ENCODE measurements around the gene PRPSAP1. TPM values are rescaled to one million over a fixed set of nuclear protein-coding genes. Genes with fewer than 3 reads are reported as not detected.
A peak's percentile ranks its signal among the peaks of the same experiment; 100 is the strongest.

PRPSAP1 gene
- total RNA-seq, 1 donor from 2014 or later: 42.0 TPM

GRCh38 chr17:76383546-76384221 is 30.0 kb upstream of the PRPSAP1 start:
- peak; percentile 19 for ATAC-seq

DNA sequence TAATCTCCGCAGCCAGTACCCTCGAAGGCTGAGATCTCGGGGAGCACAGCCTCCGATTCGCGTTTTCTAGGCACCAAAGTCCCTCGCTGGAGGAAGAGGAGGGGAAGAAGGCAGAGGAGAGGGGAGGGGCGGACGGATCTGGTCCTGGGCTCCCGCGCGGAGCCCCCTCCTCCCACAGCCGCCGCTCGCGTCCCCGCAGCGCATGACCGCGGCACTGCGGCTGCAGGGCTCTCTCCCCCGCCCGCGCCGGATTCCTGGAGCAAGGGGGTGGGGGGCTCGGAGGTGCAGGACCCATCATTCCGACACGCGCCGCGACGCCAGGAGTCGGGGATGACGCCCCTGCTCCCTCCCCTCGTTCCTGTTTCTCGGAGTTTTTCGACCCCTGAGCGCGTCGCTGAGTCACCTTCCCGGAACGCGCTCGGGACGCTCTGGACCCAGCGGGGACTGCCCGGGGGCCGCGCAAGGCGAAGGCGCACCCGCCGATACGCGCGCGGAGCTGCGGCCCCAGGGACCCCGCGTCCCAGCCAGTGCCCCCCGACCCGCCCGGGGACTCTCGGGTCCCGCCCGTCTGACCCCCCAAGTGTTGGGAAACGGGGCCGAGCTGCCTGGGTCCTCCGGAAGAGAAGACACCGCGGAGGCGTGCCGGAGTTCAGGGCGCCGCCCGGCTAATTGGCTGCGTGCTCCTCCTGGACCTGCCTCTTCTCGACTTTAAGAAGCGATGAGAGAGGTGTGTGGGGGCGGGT is 29.3 kb upstream of the PRPSAP1 start:
- ATAC-seq: peak; percentile 50

DNA sequence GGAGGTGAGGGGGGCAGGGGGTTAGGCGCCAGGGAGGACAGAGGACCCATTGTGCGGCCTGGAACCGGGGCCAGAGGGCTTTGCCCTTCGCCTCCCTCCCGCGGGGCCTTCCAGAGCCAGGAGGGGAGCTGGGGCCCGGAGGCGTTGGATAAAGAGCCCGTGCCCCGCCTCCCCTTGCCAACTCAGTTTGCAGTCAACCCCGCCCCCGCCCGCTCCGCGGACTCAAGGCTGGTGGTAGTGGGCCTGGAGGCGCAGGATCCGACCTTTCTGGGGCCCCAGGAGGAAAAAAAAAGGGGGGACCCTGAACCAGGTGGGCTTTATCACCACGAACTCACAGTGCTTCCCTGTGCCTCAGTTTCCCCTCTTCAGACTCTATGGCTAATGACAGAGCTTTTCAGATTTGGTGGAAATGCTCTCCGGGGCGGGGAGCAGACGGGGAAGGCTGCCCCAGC is 28.7 kb upstream of the PRPSAP1 start:
- ATAC-seq: no peak

- ATAC-seq: no peak
Measured at GRCh38 chr17:76381633-76382350, 28.1 kb upstream of the PRPSAP1 start.

- ATAC-seq: no peak
Measured at GRCh38 chr17:76379646-76380376, 26.1 kb upstream of the PRPSAP1 start.

GRCh38 chr17:76379275-76379641 is 25.5 kb upstream of the PRPSAP1 start:
- ATAC-seq: no peak

DNA sequence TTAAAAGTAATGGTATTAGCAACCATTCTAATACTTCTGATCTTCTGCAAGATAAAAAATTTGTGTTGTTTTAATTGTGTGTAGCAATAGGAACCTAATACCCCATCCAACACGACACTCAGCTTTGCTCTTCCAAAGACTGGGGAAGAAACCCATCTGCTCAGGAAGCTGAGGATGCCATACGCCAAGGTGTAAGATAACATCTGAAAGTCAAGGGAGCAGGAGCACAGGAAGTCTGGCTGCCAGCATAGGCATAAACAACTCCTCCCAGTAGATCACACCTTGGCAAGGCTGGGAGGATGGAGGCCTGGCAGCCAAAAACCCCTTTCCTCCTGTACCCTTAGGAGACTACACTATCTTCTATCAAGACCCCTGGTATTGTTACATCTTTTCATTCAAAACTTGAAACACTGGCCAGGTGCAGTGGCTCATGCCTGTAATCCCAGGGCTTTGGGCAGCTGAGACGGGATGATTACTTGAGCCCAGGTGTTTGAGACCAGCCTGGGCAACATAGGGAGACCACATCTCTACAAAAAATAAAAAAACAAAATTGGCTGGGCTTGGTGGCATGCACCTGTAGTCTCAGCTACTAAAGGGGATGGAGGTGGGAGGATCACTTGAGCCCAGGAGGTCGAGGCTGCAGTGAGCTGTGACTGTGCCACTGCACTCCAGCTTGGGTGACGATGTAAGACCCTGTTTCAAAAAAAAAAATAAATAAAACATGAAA is 25.0 kb upstream of the PRPSAP1 start:
- ATAC-seq: no peak

GRCh38 chr17:76376318-76377133 is 22.8 kb upstream of the PRPSAP1 start:
- ATAC-seq: peak; percentile 10

GRCh38 chr17:76371656-76372628 is 18.2 kb upstream of the PRPSAP1 start:
- ATAC-seq: peak; percentile 40

- ATAC-seq: peak; percentile 71
Measured at GRCh38 chr17:76370261-76370993, 16.7 kb upstream of the PRPSAP1 start.

DNA sequence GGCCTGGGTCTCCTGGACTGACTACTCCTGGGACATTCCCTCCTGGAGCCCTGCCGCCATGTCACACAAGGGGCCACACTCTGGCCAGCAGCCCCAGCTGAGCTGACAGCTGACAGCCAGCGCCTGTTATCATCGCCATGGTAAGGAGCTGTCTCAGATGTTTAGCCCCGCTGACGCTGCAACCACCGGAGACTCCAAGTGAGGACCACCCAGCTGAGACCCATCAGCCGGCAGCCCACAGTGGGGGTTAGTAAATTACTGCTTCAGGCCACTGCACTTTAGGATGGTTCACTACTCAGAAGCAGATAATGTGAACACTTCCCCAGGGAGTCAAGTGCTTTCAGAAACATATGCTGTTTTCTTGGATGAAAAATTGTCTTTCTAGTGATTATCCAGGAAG is 16.1 kb upstream of the PRPSAP1 start:
- ATAC-seq: no peak

GRCh38 chr17:76369379-76369778 is 15.7 kb upstream of the PRPSAP1 start:
- no peak for ATAC-seq

DNA sequence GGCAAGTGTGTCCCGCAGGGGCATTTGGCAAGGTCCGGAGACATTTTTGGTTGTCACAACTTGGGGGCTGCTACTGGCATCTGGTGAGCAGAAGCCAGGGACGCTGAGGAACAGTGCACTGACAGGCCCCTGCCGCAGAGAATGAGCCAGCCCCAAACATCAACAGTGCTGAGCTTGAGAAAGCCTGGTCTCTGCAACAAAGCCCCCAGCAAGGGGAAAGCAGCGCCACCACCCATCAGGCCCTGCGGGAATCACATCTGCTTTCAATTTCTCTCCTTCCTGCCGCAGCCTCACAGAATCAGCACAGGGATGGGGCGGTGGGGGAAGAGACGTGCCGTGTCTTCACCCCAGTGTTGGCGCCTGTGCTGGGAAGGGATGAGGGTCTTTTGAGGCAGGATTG is 14.8 kb upstream of the PRPSAP1 start:
- ATAC-seq: no peak

DNA sequence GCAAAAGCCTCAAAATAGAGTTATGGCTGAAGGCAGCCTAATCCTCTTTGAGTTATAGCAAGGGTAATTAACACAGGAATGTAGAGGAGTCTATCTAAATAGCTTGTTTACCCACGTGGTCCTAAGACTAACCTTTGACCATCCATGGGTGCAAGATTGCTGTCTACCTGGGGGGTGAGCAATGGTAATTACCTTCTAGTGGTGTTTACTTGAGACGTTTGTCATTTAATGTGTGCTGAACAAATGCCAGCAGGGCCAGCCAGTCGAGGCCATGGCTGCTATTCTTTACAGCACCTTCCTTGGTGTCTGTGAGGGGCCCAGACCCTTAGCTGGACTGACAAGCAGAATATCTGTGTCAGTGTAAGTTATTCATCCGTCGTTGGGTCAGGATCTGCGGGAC is 13.9 kb upstream of the PRPSAP1 start:
- no peak for ATAC-seq

DNA sequence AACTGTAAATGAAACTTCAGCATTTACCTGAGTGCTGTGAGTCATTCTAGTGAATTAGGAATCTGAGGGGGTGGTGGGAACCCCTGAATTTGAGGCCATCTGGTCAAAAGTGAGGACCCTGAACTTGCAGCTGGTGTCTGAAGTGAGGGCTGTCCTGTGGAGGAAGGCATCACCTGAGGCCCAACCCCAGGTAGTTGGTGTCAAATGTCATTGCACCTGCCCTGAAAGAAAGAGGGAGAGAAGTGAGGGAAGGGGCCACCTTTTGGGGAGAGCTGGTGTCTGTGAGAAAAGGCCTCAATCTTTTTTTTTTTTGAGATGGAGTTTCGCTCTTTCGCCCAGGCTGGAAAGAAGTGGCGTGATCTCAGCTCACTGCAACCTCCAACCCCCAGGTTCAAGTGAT is 12.5 kb upstream of the PRPSAP1 start:
- no peak for ATAC-seq

GRCh38 chr17:76365256-76365903 is 11.7 kb upstream of the PRPSAP1 start:
- ATAC-seq: no peak

DNA sequence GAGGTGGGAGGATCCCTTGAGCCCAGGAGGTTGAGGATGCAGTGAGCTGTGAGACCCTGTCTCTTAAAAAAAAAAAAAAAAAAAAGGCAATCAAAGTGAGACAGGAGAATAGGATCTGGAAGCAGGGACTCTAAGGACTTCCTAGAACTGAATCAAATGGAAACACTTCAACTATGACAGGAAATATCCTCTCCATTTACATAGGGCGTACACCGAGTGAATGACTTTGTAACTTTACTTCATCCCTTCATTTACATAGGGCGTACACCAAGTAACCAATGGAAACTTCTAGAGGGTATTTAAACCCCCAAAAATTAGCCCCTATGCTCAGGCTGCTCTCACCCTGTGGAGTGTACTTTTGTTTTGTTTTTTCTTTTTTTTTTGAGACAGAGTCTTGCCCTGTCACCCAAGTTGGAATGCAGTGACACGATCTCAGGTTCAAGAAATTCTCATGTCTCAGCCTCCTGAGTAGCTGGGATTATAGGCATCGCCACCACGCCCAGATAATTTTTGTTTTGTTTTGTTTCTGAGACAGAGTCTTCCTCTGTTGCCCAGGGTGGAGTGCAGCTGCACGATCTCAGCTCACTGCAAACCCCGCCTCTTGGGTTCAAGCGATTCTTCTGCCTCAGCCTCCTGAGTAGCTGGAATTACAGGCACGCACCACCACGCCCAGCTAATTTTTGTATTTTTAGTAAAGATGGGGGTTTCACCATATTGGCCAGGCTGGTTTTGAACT is 9.6 kb upstream of the PRPSAP1 start:
- ATAC-seq: peak; percentile 31

DNA sequence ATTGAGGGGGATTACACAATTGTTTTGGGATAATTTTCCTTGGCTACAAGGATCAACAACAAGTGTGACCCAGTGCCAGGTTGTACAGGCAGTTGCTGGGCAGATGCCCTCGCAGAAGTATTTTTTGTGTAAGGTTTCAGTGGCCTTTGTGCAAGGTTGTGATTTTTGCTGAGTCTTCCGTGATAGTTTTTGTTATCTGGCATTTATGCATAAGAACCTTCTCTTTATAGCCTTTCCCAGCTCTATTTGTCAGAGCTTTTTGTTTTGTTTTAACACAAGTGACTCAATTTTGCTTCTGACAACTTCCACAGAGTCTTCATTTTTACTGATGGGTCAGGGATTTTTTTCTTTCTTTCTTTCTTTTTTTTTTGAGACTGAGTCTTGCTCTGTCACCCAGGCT is 6.7 kb upstream of the PRPSAP1 start:
- ATAC-seq: no peak
